ENCODE data around the gene NCOR1. TPM values are rescaled to one million over a fixed set of nuclear protein-coding genes. Genes with fewer than 3 reads are reported as not detected.

The NCOR1 gene
- 75.3 and 92.9 TPM in 2 replicates for total RNA-seq

DNA sequence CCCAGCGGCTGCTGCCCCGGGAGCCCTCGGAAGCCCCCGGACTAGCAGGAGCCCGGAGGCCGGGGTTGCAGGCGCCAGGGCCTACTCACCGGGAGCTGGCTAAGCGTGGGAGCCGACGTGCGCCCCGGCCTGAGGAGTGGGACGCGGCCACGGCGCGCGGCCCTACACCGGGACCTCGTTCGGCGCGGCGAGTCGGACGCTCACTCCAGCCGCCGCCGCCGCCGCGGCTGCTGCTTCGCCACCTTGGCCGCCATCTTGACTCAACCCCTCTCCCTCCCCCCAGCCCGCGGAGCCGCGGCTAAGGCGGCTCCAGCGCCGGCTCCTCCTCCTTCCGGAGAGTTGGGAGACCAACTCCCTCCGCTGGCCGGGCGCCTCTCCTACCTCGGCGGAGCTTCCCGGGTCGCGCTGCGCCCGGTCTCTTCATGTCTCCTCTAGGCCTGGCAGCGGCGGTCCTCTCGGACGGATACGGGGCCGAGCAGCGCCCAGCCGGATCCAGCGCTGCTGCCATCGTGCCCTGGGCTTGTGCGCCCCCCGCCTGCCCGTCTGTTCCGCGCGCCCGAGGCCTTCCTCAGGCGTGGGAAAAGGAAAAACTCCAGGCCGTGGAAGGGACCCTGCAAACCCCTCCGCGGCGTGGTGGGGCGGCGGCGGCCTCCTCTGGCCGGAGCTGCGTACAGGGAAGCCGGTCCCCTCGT, at the start of gene NCOR1:
NCOR1 (minus strand) TSS at position 262 of the 692 bp plus-strand sequence. CDS start 20,965 bp downstream, outside the sequence.
- DNase-seq (ENCODE audit: low read depth) (peak; percentile 81), FAIRE-seq (no peak)
- Histone ChIP-seq H3K27me3 (ENCODE audit: control insufficient read depth, insufficient read depth, low read length) (no peaks in the 10 kb centered on the region), H3K4me3 (ENCODE audit: low read depth, low read length) (peak within 1 kb of the TSS; percentile 79), H3K36me3 (ENCODE audit: control insufficient read depth, insufficient read depth, low read length) (no peaks in the 10 kb centered on the region)
- TF ChIP-seq, protein P1, sequence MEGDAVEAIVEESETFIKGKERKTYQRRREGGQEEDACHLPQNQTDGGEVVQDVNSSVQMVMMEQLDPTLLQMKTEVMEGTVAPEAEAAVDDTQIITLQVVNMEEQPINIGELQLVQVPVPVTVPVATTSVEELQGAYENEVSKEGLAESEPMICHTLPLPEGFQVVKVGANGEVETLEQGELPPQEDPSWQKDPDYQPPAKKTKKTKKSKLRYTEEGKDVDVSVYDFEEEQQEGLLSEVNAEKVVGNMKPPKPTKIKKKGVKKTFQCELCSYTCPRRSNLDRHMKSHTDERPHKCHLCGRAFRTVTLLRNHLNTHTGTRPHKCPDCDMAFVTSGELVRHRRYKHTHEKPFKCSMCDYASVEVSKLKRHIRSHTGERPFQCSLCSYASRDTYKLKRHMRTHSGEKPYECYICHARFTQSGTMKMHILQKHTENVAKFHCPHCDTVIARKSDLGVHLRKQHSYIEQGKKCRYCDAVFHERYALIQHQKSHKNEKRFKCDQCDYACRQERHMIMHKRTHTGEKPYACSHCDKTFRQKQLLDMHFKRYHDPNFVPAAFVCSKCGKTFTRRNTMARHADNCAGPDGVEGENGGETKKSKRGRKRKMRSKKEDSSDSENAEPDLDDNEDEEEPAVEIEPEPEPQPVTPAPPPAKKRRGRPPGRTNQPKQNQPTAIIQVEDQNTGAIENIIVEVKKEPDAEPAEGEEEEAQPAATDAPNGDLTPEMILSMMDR (IDR thresholded peaks at IDR 0.05; ENCODE audit: insufficient read depth, low read length, severe bottlenecking): peak; percentile 49

DNA sequence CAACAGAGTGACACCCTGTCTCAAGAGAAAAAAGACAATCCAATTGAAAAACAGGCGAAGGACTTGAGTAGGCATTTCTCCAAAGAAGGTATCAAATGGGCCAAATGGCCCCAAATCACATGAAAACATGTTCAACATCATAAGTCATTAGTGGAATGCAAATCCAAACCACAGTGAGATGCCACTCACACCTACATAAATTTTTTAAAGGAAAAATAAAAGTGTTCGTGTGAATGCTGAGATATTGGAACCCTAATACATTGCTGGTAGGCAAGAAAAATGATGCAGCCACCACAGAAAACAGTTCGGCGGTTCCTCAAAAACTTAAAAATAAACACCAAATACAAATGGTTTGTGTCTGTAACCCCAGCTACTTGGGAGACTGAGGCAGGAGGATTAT, 46.9 kb upstream of the NCOR1 start:
- TF ChIP-seq, protein P1 (IDR thresholded peaks at IDR 0.05; ENCODE audit: insufficient read depth, low read length, severe bottlenecking): no peak

DNA sequence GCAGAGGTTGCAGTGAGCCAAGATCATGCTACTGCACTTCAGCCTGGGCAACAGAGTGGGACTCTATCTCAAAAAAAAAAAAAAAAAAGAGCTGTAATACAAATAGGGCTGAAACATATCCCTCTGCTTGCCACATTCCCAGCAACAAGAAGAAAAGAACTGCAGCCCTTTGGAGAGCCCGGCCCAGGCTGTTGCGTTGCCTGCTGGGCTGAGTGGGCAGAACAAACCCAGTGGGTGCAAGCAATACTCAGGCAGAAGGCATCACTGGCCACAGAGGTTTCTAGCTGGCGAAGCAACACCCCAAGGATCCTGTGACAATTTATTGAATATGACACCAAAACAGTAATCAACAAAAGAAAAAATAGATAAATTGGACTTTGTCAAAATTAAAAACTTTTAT, 45.7 kb upstream of the NCOR1 start:
- no peaks in the 10 kb centered on the region for H3K27me3 ChIP-seq (ENCODE audit: control insufficient read depth, insufficient read depth, low read length)
- FAIRE-seq: no peak
- H3K36me3 ChIP-seq (ENCODE audit: control insufficient read depth, insufficient read depth, low read length): peaks cover 1% of the 10 kb centered on the region
- TF ChIP-seq, protein P1 (IDR thresholded peaks at IDR 0.05; ENCODE audit: insufficient read depth, low read length, severe bottlenecking): no peak
- DNase-seq (ENCODE audit: low read depth): no peak
- H3K4me3 ChIP-seq (ENCODE audit: low read depth, low read length): no peak overlapping the region

More for the DNA sequence above, 46.9 kb upstream of the NCOR1 start:
- H3K27me3 ChIP-seq (ENCODE audit: control insufficient read depth, insufficient read depth, low read length): no peaks in the 10 kb centered on the region
- no peak for FAIRE-seq
- H3K4me3 ChIP-seq (ENCODE audit: low read depth, low read length): no peak overlapping the region
- peaks cover 1% of the 10 kb centered on the region for H3K36me3 ChIP-seq (ENCODE audit: control insufficient read depth, insufficient read depth, low read length)
- DNase-seq (ENCODE audit: low read depth): no peak

DNA sequence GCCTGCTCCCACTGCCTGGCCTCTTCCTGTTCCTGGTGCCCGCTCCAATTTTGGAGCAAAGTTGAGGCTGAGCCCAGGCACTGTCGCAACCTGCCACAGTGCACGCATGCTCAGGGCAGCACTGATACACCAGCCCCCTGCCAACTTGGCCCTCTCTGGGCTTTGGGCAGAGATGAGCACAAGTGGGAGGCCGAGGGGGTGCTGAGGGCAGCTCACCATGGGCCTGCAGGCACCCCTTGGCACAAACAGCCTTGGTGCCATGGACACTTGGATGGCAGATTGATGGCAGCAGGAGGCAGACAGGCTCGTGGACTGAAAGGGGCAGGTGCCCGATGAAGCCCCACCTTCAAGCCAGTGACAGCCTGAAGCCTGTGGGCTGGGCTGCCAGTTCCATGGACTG, 44.6 kb upstream of the NCOR1 start:
- FAIRE-seq (no peak), DNase-seq (ENCODE audit: low read depth) (no peak)
- Histone ChIP-seq H3K36me3 (ENCODE audit: control insufficient read depth, insufficient read depth, low read length) (peaks cover 1% of the 10 kb centered on the region), H3K4me3 (ENCODE audit: low read depth, low read length) (no peak overlapping the region), H3K27me3 (ENCODE audit: control insufficient read depth, insufficient read depth, low read length) (no peaks in the 10 kb centered on the region)
- TF ChIP-seq, protein P1 (IDR thresholded peaks at IDR 0.05; ENCODE audit: insufficient read depth, low read length, severe bottlenecking): no peak

DNA sequence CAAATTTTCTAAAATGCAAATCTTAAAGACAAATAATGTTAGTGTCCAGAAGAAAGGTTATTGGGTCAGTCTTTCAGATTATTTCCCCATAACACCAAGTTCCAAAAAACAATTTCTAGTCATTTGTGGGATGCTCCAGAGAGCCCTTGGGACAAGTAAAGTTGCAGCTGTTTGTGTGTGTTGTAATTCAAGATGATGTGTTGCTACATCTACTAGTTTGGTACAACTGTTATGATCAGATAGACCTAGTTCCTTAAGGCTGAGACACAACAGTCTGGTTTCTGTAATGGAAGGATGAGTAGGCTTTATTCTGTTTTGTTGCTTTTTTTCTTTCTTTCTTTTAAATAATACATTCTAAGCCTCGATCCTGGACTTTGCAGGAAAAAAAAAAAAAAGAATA, 43.6 kb upstream of the NCOR1 start:
- DNase-seq (ENCODE audit: low read depth) (no peak), FAIRE-seq (no peak)
- H3K4me3 ChIP-seq (ENCODE audit: low read depth, low read length): no peak overlapping the region
- H3K27me3 ChIP-seq (ENCODE audit: control insufficient read depth, insufficient read depth, low read length): no peaks in the 10 kb centered on the region
- H3K36me3 ChIP-seq (ENCODE audit: control insufficient read depth, insufficient read depth, low read length): peaks cover 1% of the 10 kb centered on the region
- TF ChIP-seq, protein P1 (IDR thresholded peaks at IDR 0.05; ENCODE audit: insufficient read depth, low read length, severe bottlenecking): no peak

DNA sequence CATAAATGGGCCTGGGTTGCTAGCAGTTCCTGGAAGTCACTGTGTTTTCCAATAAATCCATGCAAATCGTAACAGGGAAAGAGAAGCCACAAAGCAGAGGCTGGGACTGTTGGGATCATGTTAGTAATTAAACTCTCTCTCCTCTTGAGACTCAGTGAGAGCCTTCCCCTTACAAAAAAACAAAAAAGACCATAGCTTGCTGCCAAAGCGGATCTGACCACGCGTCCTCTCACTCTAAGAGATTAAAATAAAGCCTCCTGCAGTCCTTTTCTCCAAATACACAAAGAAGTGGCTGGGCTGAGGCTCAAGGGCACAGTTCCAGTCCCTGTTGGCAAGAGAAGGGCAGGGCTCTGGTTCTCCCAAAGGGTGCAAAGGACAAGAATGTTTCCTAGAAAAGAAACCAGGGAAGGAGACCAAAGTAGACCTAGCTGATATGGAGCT, 40.2 kb upstream of the NCOR1 start:
- no peak overlapping the region for H3K4me3 ChIP-seq (ENCODE audit: low read depth, low read length)
- H3K27me3 ChIP-seq (ENCODE audit: control insufficient read depth, insufficient read depth, low read length): no peaks in the 10 kb centered on the region
- peaks cover under 1% of the 10 kb centered on the region for H3K36me3 ChIP-seq (ENCODE audit: control insufficient read depth, insufficient read depth, low read length)
- FAIRE-seq (no peak), DNase-seq (ENCODE audit: low read depth) (no peak)
- TF ChIP-seq, protein P1 (IDR thresholded peaks at IDR 0.05; ENCODE audit: insufficient read depth, low read length, severe bottlenecking): no peak

All from bronchial epithelial cell (primary cell).